Gastrocnemius medialis (tissue), 4 donors: ENCODE measurements around the gene SEMA6C. TPM values are rescaled to one million over a fixed set of nuclear protein-coding genes. Genes with fewer than 3 reads are reported as not detected.
"Not testable (repeated sequence)": the region's sequence is repeated elsewhere in the genome, so short reads cannot be mapped to it uniquely, and the experiment has no call there.

Source experiments
- ATAC-seq, 2 donors: fragments of 150-250 bp; one replicate each; pipeline ENCODE4 v1.9.1; 2016
- DNase-seq, 2 donors: peaks; one replicate each; pipeline ENCODE4 v3.0.0-alpha.2; 2019
- H3K27ac ChIP-seq, 4 donors: fragments of 200-600 bp; sonication (generic); 1 replicate in 1 of 4; 2 replicates in 3 of 4; pipeline ENCODE4 v1.5.1; 2016 to 2018; ENCODE audit warnings: mild to moderate bottlenecking in 2 of 4, moderate library complexity in 1 of 4
- H3K27me3 ChIP-seq, 3 donors: fragments of 200-600 bp; sonication (generic) in 2 of 3; 1 replicate in 1 of 3; 2 replicates in 2 of 3; pipeline versions ENCODE4 v1.5.1 to v1.6.0; 2016 to 2019; ENCODE audit warnings: mild to moderate bottlenecking in 1 of 3, moderate library complexity in 1 of 3
- H3K36me3 ChIP-seq, 2 donors: fragments of 200-600 bp; sonication (generic) in 1 of 2; one replicate each; pipeline ENCODE4 v1.5.1; 2017 to 2018
- H3K4me1 ChIP-seq, 2 donors: fragments of 200-600 bp; sonication (generic) in 1 of 2; one replicate each; pipeline ENCODE4 v1.5.1; 2016 to 2017; ENCODE audit warnings: mild to moderate bottlenecking in 2 of 2
- H3K4me3 ChIP-seq, 4 donors: fragments of 200-600 bp; sonication (generic) in 3 of 4; 1 replicate in 1 of 4; 2 replicates in 3 of 4; pipeline ENCODE4 v1.5.1; 2016 to 2019; ENCODE audit warnings: mild to moderate bottlenecking in 2 of 4
- H3K9me3 ChIP-seq, 3 donors: fragments of 200-600 bp; sonication (generic) in 2 of 3; 1 replicate in 1 of 3; 2 replicates in 2 of 3; pipeline ENCODE4 v1.5.1; 2016 to 2019
- CTCF ChIP-seq, 5 experiments: fragments of 450-650 bp in 3 of 5; fragments of 200-600 bp in 2 of 5; sonication (generic) in 2 of 5; IDR thresholded peaks in 4 of 5; conservative IDR thresholded peaks in 1 of 5; 1 replicate in 4 of 5; 2 replicates in 1 of 5; pipeline ENCODE4 v1.5.1; 2016 to 2019; ENCODE audit warnings: antibody characterized with exemption in 5 of 5, mild to moderate bottlenecking in 3 of 5, moderate library complexity in 3 of 5
- POLR2A ChIP-seq, 2 donors: fragments of 450-650 bp; IDR thresholded peaks; one replicate each; pipeline ENCODE4 v1.6.1; 2017; ENCODE audit warnings: antibody characterized with exemption in 2 of 2, mild to moderate bottlenecking in 2 of 2, moderate library complexity in 2 of 2
- in situ Hi-C, 4 donors: fragments of 200-750 bp; cut with MboI; loops; one replicate each; pipeline versions ENCODE4 v1.15.0 to v1.8.0; 2017; ENCODE audit warnings: low sequenced_read_pairs in 4 of 4
- intact Hi-C: fragments of 100-400 bp; cut with DNase I; formaldehyde crosslinking; loops from one replicate; pipeline ENCODE4 v1.15.1; 2023; ENCODE audit warnings: low total_unique reads
- total RNA-seq, 4 donors: library from RNA; depleted of rRNA; stranded (reverse); fragments of >200 nt; gene quantifications; one replicate each; pipeline versions ENCODE4 v1.1.0 to v1.2.3, GENCODE V29; 2016

Gene SEMA6C
- total RNA-seq, 4 donors from 2014 or later, result 51.5 to 121 (median 108) TPM

GRCh38 chr1:151098126-151098525 lies 48.3 kb downstream of the SEMA6C start:
- H3K36me3 ChIP-seq, result no peaks in the 10 kb centered on the region
- H3K4me1 ChIP-seq, result no peaks in the 10 kb centered on the region
- TF ChIP-seq CTCF (IDR thresholded peaks at IDR 0.05 in 4 of 5, conservative IDR thresholded peaks at IDR 0.05 in 1 of 5) (no peak), POLR2A (IDR thresholded peaks at IDR 0.05) (no peak)
- in situ Hi-C loops, result loop anchor here in 3 of 4 donors (5.0 kb wide), 2 partner anchors 54 to 59 kb away; partner anchors contain the start of gene TNFAIP8L2 (in 2 of the 3)
- intact Hi-C loops, result loop anchor here (10.0 kb wide), 1 partner anchor 137 kb away; no protein-coding TSS in a partner anchor
- ATAC-seq (no peak), DNase-seq (no peak)
- H3K27ac ChIP-seq, result no peak overlapping the region
- H3K4me3 ChIP-seq, result no peak overlapping the region
- no peaks in the 10 kb centered on the region for H3K27me3 ChIP-seq
- no peaks in the 10 kb centered on the region for H3K9me3 ChIP-seq

GRCh38 chr1:151097426-151097825 lies 49.0 kb downstream of the SEMA6C start:
- H3K27ac ChIP-seq, H3K4me1 ChIP-seq, H3K9me3 ChIP-seq, H3K4me3 ChIP-seq, H3K36me3 ChIP-seq, H3K27me3 ChIP-seq: not testable (repeated sequence)
- peak in 1 of 2 donors; percentile 14 for DNase-seq
- in situ Hi-C loops (loop anchor here in 3 of 4 donors (5.0 kb wide), 2 partner anchors 55 to 60 kb away; partner anchors contain the start of gene TNFAIP8L2 (in 2 of the 3)), intact Hi-C loops (loop anchor here (2.0 to 10.0 kb wide), 2 partner anchors 73 to 137 kb away; no protein-coding TSS in a partner anchor)
- peak in 1 of 2 donors; percentile 30 for ATAC-seq

GRCh38 chr1:151085953-151086559 lies 60.4 kb downstream of the SEMA6C start:
- in situ Hi-C loops, result no loop called here
- intact Hi-C loops, result no loop called here
- DNase-seq, result no peak

More at GRCh38 chr1:151085953-151086559, 60.4 kb downstream of the SEMA6C start:
- H3K27ac ChIP-seq, result no peak overlapping the region
- no peaks in the 10 kb centered on the region for H3K27me3 ChIP-seq
- TF ChIP-seq POLR2A (IDR thresholded peaks at IDR 0.05) (no peak), CTCF (IDR thresholded peaks at IDR 0.05 in 4 of 5, conservative IDR thresholded peaks at IDR 0.05 in 1 of 5) (no peak)
- no peak overlapping the region for H3K4me3 ChIP-seq
- H3K9me3 ChIP-seq, result no peaks in the 10 kb centered on the region
- no peaks in the 10 kb centered on the region for H3K36me3 ChIP-seq
- ATAC-seq, result no peak
- H3K4me1 ChIP-seq, result no peaks in the 10 kb centered on the region

Other genes with a start within 250 kb of the SEMA6C start
- 10 to 100 TPM; 13.7 to 20.8 (median 17.3) TPM for gene SETDB1, start 220.3 kb downstream of the SEMA6C start, total RNA-seq
- gene CERS2, start 171.8 kb downstream of the SEMA6C start, total RNA-seq, result 10 to 100 TPM; 15.0 to 29.1 (median 24.0) TPM
- gene ANXA9, start 164.3 kb downstream of the SEMA6C start, total RNA-seq, result not detected
- gene MINDY1, start 139.7 kb downstream of the SEMA6C start, total RNA-seq, result 10 to 100 TPM; 13.4 to 22.8 (median 19.7) TPM
- 10 to 100 TPM; 24.0 to 35.6 (median 29.1) TPM for gene PRUNE1, start 138.2 kb downstream of the SEMA6C start, total RNA-seq
- under 1 TPM in 2 of 4 donors, not detected in 2; 0.13 to 0.25 TPM for gene BNIPL, start 110.0 kb downstream of the SEMA6C start, total RNA-seq
- gene C1orf56, start 98.9 kb downstream of the SEMA6C start, total RNA-seq, result 10 to 100 TPM in 3 of 4 donors, 1 to 10 TPM in 1; 6.2 to 16.2 (median 12.4) TPM
- 10 to 100 TPM; 13.2 to 31.7 (median 22.8) TPM for gene CDC42SE1, start 87.0 kb downstream of the SEMA6C start, total RNA-seq
- gene MLLT11, start 86.2 kb downstream of the SEMA6C start, total RNA-seq, result 1 to 10 TPM; 1.5 to 9.2 (median 5.4) TPM
- 10 to 100 TPM; 11.9 to 20.5 (median 17.9) TPM for gene GABPB2, start 75.9 kb downstream of the SEMA6C start, total RNA-seq
- gene TNFAIP8L2, start 10.0 kb upstream of the SEMA6C start, total RNA-seq, result 1 to 10 TPM in 3 of 4 donors, not detected in 1; 1.1 to 3.1 (median 1.4) TPM
- 10 to 100 TPM; 11.4 to 14.6 (median 13.7) TPM for gene LYSMD1, start 19.3 kb upstream of the SEMA6C start, total RNA-seq
- gene SCNM1, start 19.5 kb upstream of the SEMA6C start, total RNA-seq, result 10 to 100 TPM; 17.7 to 56.1 (median 35.6) TPM
- 100 to 1,000 TPM in 3 of 4 donors, 10 to 100 TPM in 1; 58.3 to 315 (median 188) TPM for gene TMOD4, start 29.4 kb upstream of the SEMA6C start, total RNA-seq
- gene VPS72, start 43.6 kb upstream of the SEMA6C start, total RNA-seq, result 10 to 100 TPM; 62.2 to 95.8 (median 68.9) TPM
- 10 to 100 TPM; 23.4 to 46.8 (median 36.9) TPM for gene PIP5K1A, start 51.9 kb upstream of the SEMA6C start, total RNA-seq
- 100 to 1,000 TPM; 263 to 439 (median 340) TPM for gene PSMD4, start 108.1 kb upstream of the SEMA6C start, total RNA-seq
- gene ZNF687, start 135.7 kb upstream of the SEMA6C start, total RNA-seq, result 10 to 100 TPM; 11.9 to 19.6 (median 16.6) TPM
- gene PI4KB, start 180.8 kb upstream of the SEMA6C start, total RNA-seq, result 10 to 100 TPM; 65.5 to 98.1 (median 77.3) TPM
- gene RFX5, start 200.6 kb upstream of the SEMA6C start, total RNA-seq, result 10 to 100 TPM; 11.4 to 24.0 (median 20.6) TPM
- 10 to 100 TPM; 30.9 to 70.2 (median 42.3) TPM for gene SELENBP1, start 226.1 kb upstream of the SEMA6C start, total RNA-seq